MM.1S (cell line): ENCODE measurements around the gene COBLL1.

Experiments
- EZH2 ChIP-seq: fragments of 300-600 bp; sonication (generic); optimal IDR thresholded peaks from 2 replicates; pipeline ENCODE3; 2017; ENCODE audit warnings: low read depth, mild to moderate bottlenecking, antibody characterized with exemption, low read length, mixed read lengths
- TF ChIP-seq, protein P1 (sequence below): fragments of 300-600 bp; sonication (generic); IDR thresholded peaks from 2 replicates; pipeline ENCODE4 v1.5.1; 2016; ENCODE audit warnings: antibody characterized with exemption, low read length, mixed read lengths

- TF ChIP-seq, protein P1, sequence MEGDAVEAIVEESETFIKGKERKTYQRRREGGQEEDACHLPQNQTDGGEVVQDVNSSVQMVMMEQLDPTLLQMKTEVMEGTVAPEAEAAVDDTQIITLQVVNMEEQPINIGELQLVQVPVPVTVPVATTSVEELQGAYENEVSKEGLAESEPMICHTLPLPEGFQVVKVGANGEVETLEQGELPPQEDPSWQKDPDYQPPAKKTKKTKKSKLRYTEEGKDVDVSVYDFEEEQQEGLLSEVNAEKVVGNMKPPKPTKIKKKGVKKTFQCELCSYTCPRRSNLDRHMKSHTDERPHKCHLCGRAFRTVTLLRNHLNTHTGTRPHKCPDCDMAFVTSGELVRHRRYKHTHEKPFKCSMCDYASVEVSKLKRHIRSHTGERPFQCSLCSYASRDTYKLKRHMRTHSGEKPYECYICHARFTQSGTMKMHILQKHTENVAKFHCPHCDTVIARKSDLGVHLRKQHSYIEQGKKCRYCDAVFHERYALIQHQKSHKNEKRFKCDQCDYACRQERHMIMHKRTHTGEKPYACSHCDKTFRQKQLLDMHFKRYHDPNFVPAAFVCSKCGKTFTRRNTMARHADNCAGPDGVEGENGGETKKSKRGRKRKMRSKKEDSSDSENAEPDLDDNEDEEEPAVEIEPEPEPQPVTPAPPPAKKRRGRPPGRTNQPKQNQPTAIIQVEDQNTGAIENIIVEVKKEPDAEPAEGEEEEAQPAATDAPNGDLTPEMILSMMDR, result no peak
- no peak for TF ChIP-seq EZH2
Observed at GRCh38 chr2:164847981-164848741, 6.5 kb upstream of the COBLL1 start.
